CD4-positive, CD25-positive, alpha-beta regulatory T cell (primary cell): ENCODE data around the gene CNTD1. TPM values are rescaled to one million over a fixed set of nuclear protein-coding genes. Genes with fewer than 3 reads are reported as not detected.
A peak's percentile ranks its signal among the peaks of the same experiment; 100 is the strongest.

Source experiments
- ATAC-seq, 2 donors: fragments of 150-1000 bp; cut with Tn5 transposase; one replicate each; pipeline ENCODE4 v1.10.0; 2021; ENCODE audit warnings: low read depth in 2 of 2, moderate number of reproducible peaks in 2 of 2, moderate library complexity in 1 of 2
- DNase-seq, 3 donors: peaks; one replicate each; pipeline versions ENCODE4 v3.0.0 to v3.0.0-alpha.2; 2012 to 2022; ENCODE audit warnings: mixed read lengths in 1 of 3
- H3K27ac ChIP-seq: one replicate; pipeline ENCODE4 v1.7.0; 2013; ENCODE audit warnings: mild to moderate bottlenecking, low read length; ENCODE audit not compliant: insufficient read depth, poor library complexity, severe bottlenecking
- H3K27me3 ChIP-seq: one replicate; pipeline ENCODE4 v1.7.0; 2013; ENCODE audit warnings: low read length; ENCODE audit not compliant: control insufficient read depth, insufficient read depth
- H3K36me3 ChIP-seq: one replicate; pipeline ENCODE4 v1.7.0; 2013; ENCODE audit warnings: mild to moderate bottlenecking, low read length, moderate library complexity; ENCODE audit not compliant: control insufficient read depth, insufficient read depth
- H3K4me1 ChIP-seq: 2 replicates; pipeline ENCODE4 v1.7.0; 2013; ENCODE audit warnings: mild to moderate bottlenecking, low read length; ENCODE audit not compliant: insufficient read depth, control insufficient read depth, poor library complexity, severe bottlenecking
- H3K4me3 ChIP-seq: one replicate; pipeline ENCODE4 v1.7.0; 2013; ENCODE audit warnings: low read depth, mild to moderate bottlenecking, low read length, moderate library complexity
- H3K9me3 ChIP-seq, 2 experiments: 1 replicate in 1 of 2; 2 replicates in 1 of 2; pipeline ENCODE4 v1.7.0; 2013; ENCODE audit warnings: low read length in 2 of 2, mild to moderate bottlenecking in 1 of 2, moderate library complexity in 1 of 2; ENCODE audit not compliant: control insufficient read depth in 2 of 2
- H3K27ac Mint-ChIP-seq, 3 donors: one replicate each; pipeline ENCODE4 v1.8.0; 2020 to 2022; ENCODE audit warnings: mild to moderate bottlenecking in 3 of 3, mixed read lengths in 3 of 3, moderate library complexity in 2 of 3
- H3K27me3 Mint-ChIP-seq: one replicate; pipeline ENCODE4 v1.8.0; 2022; ENCODE audit warnings: mild to moderate bottlenecking, mixed read lengths
- H3K36me3 Mint-ChIP-seq: one replicate; pipeline ENCODE4 v1.8.0; 2020; ENCODE audit warnings: mixed read lengths
- H3K4me1 Mint-ChIP-seq, 4 donors: one replicate each; pipeline ENCODE4 v1.8.0; 2020 to 2022; ENCODE audit warnings: mixed read lengths in 4 of 4, mild to moderate bottlenecking in 1 of 4
- H3K4me3 Mint-ChIP-seq, 4 donors: one replicate each; pipeline ENCODE4 v1.8.0; 2020 to 2022; ENCODE audit warnings: mild to moderate bottlenecking in 4 of 4, mixed read lengths in 4 of 4, moderate library complexity in 3 of 4
- H3K9me3 Mint-ChIP-seq, 7 donors: one replicate each; pipeline ENCODE4 v1.8.0; 2020 to 2022; ENCODE audit warnings: mixed read lengths in 7 of 7, mild to moderate bottlenecking in 3 of 7, moderate library complexity in 2 of 7
- polyA plus RNA-seq, 4 donors: library from polyadenylated mRNA; unstranded; fragments of 300-500 nt; fragmentation: Illumina TruSeq; gene quantifications; one replicate each; pipeline ENCODE4 v1.2.3, GENCODE V29; 2021
- total RNA-seq: library from RNA; stranded (reverse); gene quantifications from one replicate; pipeline ENCODE4 v1.2.3, GENCODE V29; 2022

The CNTD1 gene
- total and polyA plus RNA-seq, 5 donors from 2014 or later = 0.15 to 0.42 (median 0.28) TPM; not detected in 1

DNA sequence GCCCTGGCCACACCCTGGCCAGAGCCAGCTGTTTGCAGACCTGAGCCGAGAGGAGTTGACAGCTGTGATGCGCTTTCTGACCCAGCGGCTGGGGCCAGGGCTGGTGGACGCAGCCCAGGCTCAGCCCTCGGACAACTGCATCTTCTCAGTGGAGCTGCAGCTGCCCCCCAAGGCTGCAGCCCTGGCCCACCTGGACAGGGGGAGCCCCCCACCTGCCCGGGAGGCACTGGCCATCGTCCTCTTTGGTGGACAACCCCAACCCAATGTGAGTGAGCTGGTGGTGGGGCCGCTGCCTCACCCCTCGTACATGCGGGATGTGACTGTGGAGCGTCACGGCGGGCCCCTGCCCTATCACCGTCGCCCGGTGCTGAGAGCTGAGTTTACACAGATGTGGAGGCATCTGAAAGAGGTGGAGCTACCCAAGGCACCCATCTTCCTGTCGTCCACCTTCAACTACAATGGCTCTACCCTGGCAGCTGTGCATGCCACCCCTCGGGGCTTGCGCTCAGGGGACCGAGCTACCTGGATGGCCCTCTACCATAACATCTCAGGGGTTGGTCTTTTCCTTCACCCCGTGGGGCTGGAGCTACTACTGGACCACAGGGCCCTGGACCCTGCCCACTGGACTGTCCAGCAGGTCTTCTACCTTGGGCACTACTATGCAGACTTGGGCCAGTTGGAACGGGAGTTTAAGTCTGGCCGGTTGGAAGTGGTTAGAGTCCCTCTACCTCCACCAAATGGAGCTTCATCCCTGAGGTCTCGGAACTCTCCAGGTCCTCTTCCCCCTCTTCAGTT is 46.3 kb downstream of the CNTD1 start:
- no peaks in the 10 kb centered on the region for H3K9me3 Mint-ChIP-seq
- no peak overlapping the region for H3K4me3 Mint-ChIP-seq
- no peaks in the 10 kb centered on the region for H3K4me1 Mint-ChIP-seq
- ATAC-seq (no peak), DNase-seq (no peak)
- Histone ChIP-seq H3K4me3 (no peak overlapping the region), H3K27me3 (no peaks in the 10 kb centered on the region), H3K27ac (no peak overlapping the region), H3K4me1 (no peaks in the 10 kb centered on the region), H3K36me3 (peaks cover 54% of the 10 kb centered on the region), H3K9me3 (no peaks in the 10 kb centered on the region)
- no peak overlapping the region for H3K27ac Mint-ChIP-seq
- H3K36me3 Mint-ChIP-seq = peaks cover 26% of the 10 kb centered on the region
- no peaks in the 10 kb centered on the region for H3K27me3 Mint-ChIP-seq

DNA sequence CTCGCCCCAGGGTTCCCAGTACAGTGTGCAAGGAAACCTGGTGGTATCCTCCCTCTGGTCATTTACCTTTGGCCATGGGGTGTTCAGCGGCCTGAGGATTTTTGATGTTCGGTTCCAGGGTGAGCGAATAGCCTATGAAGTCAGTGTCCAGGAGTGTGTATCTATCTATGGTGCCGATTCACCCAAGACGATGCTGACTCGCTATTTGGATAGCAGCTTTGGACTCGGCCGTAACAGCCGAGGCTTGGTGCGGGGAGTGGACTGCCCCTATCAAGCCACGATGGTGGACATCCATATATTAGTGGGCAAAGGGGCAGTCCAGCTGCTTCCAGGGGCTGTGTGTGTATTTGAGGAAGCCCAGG is 46.9 kb downstream of the CNTD1 start:
- no peak for DNase-seq
- no peaks in the 10 kb centered on the region for H3K9me3 ChIP-seq
- H3K27me3 ChIP-seq = no peaks in the 10 kb centered on the region
- Mint-ChIP-seq H3K9me3 (no peaks in the 10 kb centered on the region), H3K36me3 (peaks cover 26% of the 10 kb centered on the region), H3K4me3 (no peak overlapping the region), H3K4me1 (no peaks in the 10 kb centered on the region), H3K27me3 (no peaks in the 10 kb centered on the region), H3K27ac (peak overlapping the region; percentile 32 to 75 (median 65))
- peaks cover 48% of the 10 kb centered on the region for H3K36me3 ChIP-seq
- no peak overlapping the region for H3K27ac ChIP-seq
- ATAC-seq = no peak
- no peaks in the 10 kb centered on the region for H3K4me1 ChIP-seq
- no peak overlapping the region for H3K4me3 ChIP-seq

DNA sequence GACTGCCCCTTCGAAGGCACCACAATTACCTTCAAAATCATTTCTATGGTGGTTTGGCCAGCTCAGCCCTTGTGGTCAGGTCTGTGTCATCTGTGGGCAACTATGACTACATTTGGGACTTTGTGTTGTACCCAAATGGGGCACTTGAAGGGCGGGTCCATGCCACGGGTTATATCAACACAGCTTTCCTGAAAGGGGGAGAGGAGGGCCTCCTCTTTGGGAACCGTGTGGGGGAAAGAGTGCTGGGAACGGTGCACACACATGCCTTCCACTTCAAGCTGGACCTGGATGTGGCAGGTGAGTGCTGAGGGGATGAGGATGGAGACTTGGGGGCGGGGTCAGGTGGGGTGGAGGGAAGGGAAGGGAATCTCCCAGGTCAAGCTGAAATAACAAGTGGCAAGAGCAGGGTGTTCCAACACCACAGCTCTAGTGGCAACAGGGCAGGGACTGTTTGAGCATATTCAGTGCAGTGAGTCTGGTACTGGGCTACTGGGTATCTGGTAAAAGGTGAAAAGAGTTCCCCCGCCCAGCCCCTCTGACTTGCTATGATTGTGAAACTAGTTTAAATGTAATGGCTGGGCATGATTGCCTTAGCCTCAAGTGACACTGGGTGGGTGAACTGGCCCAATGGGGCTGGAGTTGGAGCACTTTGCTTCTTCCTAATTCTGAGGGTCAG is 47.4 kb downstream of the CNTD1 start:
- Histone ChIP-seq H3K36me3 (peaks cover 45% of the 10 kb centered on the region), H3K27ac (no peak overlapping the region), H3K9me3 (no peaks in the 10 kb centered on the region), H3K4me3 (no peak overlapping the region), H3K4me1 (no peaks in the 10 kb centered on the region), H3K27me3 (no peaks in the 10 kb centered on the region)
- no peaks in the 10 kb centered on the region for H3K4me1 Mint-ChIP-seq
- DNase-seq (no peak), ATAC-seq (peak in 1 of 2 donors; percentile 10)
- no peaks in the 10 kb centered on the region for H3K27me3 Mint-ChIP-seq
- no peak overlapping the region for H3K4me3 Mint-ChIP-seq
- H3K36me3 Mint-ChIP-seq = peaks cover 26% of the 10 kb centered on the region
- H3K27ac Mint-ChIP-seq = peak overlapping the region; percentile 52 to 75 (median 65)
- no peaks in the 10 kb centered on the region for H3K9me3 Mint-ChIP-seq

DNA sequence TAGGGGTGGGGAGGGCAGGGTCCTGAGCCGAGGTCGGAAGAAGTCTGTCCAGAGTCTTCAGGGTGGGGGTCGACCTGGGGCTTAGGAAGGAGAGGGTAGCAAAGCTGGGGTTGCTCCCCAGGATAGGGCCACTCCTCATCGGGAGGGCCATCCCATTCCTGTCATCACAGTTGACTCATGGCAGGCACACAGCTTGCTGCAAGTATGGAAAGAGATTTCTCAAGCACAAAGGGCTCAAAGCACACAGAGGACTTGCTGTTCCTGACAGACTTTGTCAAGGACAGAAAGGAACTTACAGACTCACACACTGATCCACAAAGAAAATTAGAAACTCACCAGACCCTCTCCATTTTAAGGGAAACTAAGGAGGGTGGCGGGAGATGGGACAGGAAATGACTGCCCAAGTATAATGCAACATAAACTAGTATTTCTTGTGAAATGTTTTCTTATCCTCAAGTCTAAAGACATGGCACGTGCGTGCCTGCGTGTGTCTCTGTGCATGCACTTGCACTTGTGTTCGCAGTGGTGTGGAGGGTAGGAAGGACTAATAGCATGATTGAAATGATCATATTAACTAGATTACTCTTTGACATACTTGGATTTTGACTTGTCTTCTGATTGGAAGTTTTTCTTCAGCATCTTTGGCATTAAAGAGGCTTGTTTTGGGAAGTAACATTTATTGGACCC is 48.1 kb downstream of the CNTD1 start:
- Mint-ChIP-seq H3K36me3 (peaks cover 26% of the 10 kb centered on the region), H3K4me1 (no peaks in the 10 kb centered on the region), H3K27me3 (no peaks in the 10 kb centered on the region), H3K27ac (peak overlapping the region in 1 of 3 donors; percentile 64), H3K9me3 (no peaks in the 10 kb centered on the region), H3K4me3 (no peak overlapping the region)
- ATAC-seq (no peak), DNase-seq (no peak)
- H3K4me3 ChIP-seq = no peak overlapping the region
- no peak overlapping the region for H3K27ac ChIP-seq
- H3K4me1 ChIP-seq = no peaks in the 10 kb centered on the region
- H3K36me3 ChIP-seq = peaks cover 38% of the 10 kb centered on the region
- H3K9me3 ChIP-seq = no peaks in the 10 kb centered on the region
- H3K27me3 ChIP-seq = no peaks in the 10 kb centered on the region

DNA sequence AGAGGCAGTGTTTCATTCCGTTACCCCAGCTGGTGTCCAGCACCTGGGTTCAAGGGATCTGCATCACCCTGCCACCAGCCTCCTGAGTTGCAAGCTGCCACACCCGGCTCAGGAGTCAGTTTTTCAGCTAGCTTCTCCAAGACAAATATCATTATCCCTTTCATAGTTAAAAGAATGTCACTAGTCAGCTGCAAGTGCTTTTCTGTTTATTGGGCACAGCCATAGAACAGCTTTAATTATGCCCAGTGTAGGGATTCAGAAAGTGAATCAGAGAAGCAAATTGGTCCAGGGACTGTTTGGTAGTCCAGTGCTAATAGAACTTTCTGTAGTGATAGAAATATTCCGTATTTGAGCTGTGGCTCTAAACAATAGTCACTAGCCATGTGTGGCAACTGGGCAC is 49.4 kb downstream of the CNTD1 start:
- ATAC-seq (no peak), DNase-seq (no peak)
- no peak overlapping the region for H3K4me3 ChIP-seq
- no peaks in the 10 kb centered on the region for H3K4me1 ChIP-seq
- peaks cover 24% of the 10 kb centered on the region for H3K36me3 ChIP-seq
- H3K27ac ChIP-seq = no peak overlapping the region
- no peaks in the 10 kb centered on the region for H3K27me3 ChIP-seq
- no peaks in the 10 kb centered on the region for H3K9me3 ChIP-seq
- Mint-ChIP-seq H3K27me3 (no peaks in the 10 kb centered on the region), H3K9me3 (no peaks in the 10 kb centered on the region), H3K4me1 (no peaks in the 10 kb centered on the region), H3K27ac (no peak overlapping the region), H3K36me3 (peaks cover 12% of the 10 kb centered on the region), H3K4me3 (no peak overlapping the region)

DNA sequence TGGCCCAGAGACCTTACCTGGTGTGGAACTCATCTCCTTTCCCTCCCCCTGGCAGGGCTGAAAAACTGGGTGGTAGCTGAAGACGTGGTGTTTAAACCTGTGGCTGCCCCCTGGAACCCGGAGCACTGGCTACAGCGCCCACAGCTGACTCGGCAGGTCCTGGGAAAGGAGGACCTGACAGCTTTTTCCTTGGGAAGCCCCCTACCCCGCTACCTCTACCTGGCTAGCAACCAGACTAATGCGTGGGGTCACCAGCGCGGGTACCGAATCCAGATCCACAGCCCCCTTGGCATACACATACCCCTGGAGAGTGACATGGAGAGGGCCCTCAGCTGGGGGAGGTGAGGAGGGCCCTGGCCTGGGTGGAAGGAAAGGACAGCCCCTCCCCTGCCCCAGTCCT is 50.4 kb downstream of the CNTD1 start:
- Histone ChIP-seq H3K27me3 (no peaks in the 10 kb centered on the region), H3K4me1 (no peaks in the 10 kb centered on the region), H3K4me3 (no peak overlapping the region), H3K36me3 (peaks cover 15% of the 10 kb centered on the region), H3K9me3 (no peaks in the 10 kb centered on the region), H3K27ac (no peak overlapping the region)
- Mint-ChIP-seq H3K36me3 (peaks cover 3% of the 10 kb centered on the region), H3K27me3 (no peaks in the 10 kb centered on the region), H3K9me3 (no peaks in the 10 kb centered on the region), H3K27ac (no peak overlapping the region), H3K4me1 (no peaks in the 10 kb centered on the region), H3K4me3 (no peak overlapping the region)
- no peak for ATAC-seq
- no peak for DNase-seq

DNA sequence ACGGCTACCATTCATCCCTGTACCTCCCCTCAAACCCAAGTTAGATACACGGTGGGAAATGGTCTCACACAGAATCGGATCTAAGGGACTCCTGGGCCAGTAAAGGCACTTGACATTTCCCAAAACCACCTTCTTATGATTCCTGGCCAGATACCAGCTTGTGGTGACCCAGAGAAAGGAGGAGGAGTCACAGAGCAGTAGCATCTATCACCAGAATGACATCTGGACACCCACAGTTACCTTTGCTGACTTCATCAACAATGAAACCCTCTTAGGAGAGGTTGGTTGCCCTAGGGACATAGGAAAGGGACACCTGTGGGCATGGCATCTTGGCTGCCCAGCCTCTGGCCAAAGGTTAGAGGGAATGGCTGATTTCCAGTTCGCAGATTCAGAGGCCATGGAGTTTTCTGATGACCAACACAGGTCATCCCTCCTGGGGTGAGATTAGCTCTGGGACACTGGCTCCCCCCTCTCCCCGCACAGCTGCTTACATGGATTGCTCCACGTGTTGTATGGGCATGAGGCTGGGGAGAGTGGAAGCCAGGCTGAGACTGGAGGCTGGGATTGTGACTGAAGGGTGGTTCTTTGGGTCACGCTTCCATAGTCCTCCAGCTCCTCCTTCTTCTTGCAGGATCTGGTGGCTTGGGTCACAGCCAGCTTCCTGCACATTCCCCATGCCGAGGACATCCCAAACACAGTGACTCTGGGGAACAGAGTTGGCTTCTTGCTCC is 51.0 kb downstream of the CNTD1 start:
- peaks cover 10% of the 10 kb centered on the region for H3K36me3 ChIP-seq
- H3K27me3 ChIP-seq = no peaks in the 10 kb centered on the region
- Mint-ChIP-seq H3K36me3 (no peaks in the 10 kb centered on the region), H3K4me1 (no peaks in the 10 kb centered on the region), H3K27me3 (no peaks in the 10 kb centered on the region), H3K9me3 (no peaks in the 10 kb centered on the region), H3K4me3 (no peak overlapping the region), H3K27ac (no peak overlapping the region)
- H3K27ac ChIP-seq = no peak overlapping the region
- H3K9me3 ChIP-seq = no peaks in the 10 kb centered on the region
- no peaks in the 10 kb centered on the region for H3K4me1 ChIP-seq
- no peak overlapping the region for H3K4me3 ChIP-seq
- ATAC-seq (no peak), DNase-seq (no peak)
